Mucosa of rectum (tissue), 2 donors: Measurements from ENCODE around the gene KIF3B.
"Not testable (repeated sequence)": the region's sequence is repeated elsewhere in the genome, so short reads cannot be mapped to it uniquely, and the experiment has no call there.

Experiments used
- H3K27ac ChIP-seq, 2 donors: one replicate each; pipeline ENCODE4 v1.7.0; 2013; ENCODE audit warnings: inconsistent platforms in 2 of 2, low read depth in 2 of 2, low read length in 2 of 2
- H3K27me3 ChIP-seq, 2 donors: one replicate each; pipeline ENCODE4 v1.7.0; 2013; ENCODE audit warnings: low read length in 2 of 2; ENCODE audit not compliant: control insufficient read depth in 2 of 2, insufficient read depth in 2 of 2
- H3K36me3 ChIP-seq, 2 donors: one replicate each; pipeline ENCODE4 v1.7.0; 2013; ENCODE audit warnings: low read length in 2 of 2; ENCODE audit not compliant: control insufficient read depth in 2 of 2, insufficient read depth in 2 of 2
- H3K4me1 ChIP-seq, 2 donors: one replicate each; pipeline ENCODE4 v1.7.0; 2013; ENCODE audit warnings: low read length in 2 of 2, mild to moderate bottlenecking in 1 of 2; ENCODE audit not compliant: control insufficient read depth in 2 of 2, insufficient read depth in 2 of 2
- H3K4me3 ChIP-seq, 2 donors: one replicate each; pipeline ENCODE4 v1.7.0; 2013; ENCODE audit warnings: low read length in 2 of 2
- H3K9ac ChIP-seq, 2 donors: one replicate each; pipeline ENCODE4 v1.7.0; 2013; ENCODE audit warnings: low read length in 2 of 2, low read depth in 1 of 2, mild to moderate bottlenecking in 1 of 2
- H3K9me3 ChIP-seq, 2 donors: one replicate each; pipeline ENCODE4 v1.7.0; 2013; ENCODE audit warnings: low read length in 2 of 2; ENCODE audit not compliant: control insufficient read depth in 2 of 2
- donor health status: healthy.
- donor health status: Normal muscosa, but diverticular disease.

KIF3B gene

DNA sequence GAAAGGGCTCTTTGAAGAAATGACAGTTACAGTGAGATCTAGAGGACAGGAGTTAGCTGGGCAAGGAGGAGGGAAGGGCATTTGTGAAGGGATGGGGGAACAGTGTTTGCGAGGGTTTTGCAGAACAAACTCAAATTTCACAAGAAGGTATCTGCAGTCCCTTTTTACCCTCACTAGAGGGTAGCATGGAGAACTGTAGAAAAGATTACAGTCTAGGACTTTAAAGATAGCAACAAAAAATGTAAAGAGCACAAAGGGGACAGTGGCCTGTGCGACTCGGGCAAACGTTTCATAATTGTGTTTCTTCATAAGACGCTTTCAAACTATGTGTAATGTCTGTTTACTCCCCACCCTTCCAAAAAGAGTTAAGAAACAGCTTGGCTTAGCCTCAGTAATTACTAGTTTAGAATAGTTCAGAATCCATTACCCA, 59.5 kb downstream of the KIF3B start:
- Histone ChIP-seq H3K9me3 (no peaks in the 10 kb centered on the region), H3K4me1 (peaks cover 0 to 14% of the 10 kb centered on the region in 2 donors), H3K36me3 (peaks cover 2 to 4% of the 10 kb centered on the region in 2 donors), H3K9ac (no peak overlapping the region), H3K27me3 (no peaks in the 10 kb centered on the region), H3K27ac (no peak overlapping the region), H3K4me3 (no peak overlapping the region)

DNA sequence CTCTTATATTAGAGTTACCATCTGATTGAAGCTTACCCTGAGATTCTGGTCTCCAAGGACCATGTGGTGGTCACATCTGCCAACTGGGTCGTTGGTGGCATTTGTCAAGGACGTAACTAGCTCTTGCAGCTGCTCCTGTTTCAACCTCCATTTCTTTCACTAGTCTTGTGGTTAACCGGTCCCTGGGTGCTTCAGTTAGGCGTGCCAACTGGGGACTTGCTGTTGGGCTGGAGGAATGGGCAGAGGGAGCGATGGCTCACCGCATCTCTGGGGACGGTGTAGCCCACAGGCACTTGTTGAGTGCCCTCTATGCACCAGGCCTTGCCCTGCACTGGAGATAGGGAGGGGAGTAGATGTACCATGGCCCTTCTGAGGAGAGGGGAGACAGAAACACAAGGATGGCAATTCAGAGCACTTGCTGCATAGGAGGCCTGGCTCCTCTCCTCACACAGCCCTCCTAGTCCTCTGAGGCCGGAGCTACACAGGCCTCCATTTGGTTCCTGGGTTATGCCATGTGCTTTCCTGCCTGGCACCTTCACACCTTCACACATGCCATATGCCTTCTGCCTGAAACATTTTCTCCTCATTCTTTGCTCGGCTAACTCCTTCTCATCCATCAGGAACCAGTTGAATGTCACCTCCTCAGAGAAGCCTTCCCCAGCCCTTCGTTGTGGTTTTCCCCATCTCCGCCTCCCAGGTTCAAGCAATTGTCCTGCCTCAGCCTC, 60.6 kb downstream of the KIF3B start:
- no peak overlapping the region for H3K9ac ChIP-seq
- peaks cover 0 to 14% of the 10 kb centered on the region in 2 donors for H3K4me1 ChIP-seq
- H3K36me3 ChIP-seq: no peaks in the 10 kb centered on the region
- no peak overlapping the region for H3K27ac ChIP-seq
- no peaks in the 10 kb centered on the region for H3K9me3 ChIP-seq
- no peaks in the 10 kb centered on the region for H3K27me3 ChIP-seq
- H3K4me3 ChIP-seq: no peak overlapping the region

DNA sequence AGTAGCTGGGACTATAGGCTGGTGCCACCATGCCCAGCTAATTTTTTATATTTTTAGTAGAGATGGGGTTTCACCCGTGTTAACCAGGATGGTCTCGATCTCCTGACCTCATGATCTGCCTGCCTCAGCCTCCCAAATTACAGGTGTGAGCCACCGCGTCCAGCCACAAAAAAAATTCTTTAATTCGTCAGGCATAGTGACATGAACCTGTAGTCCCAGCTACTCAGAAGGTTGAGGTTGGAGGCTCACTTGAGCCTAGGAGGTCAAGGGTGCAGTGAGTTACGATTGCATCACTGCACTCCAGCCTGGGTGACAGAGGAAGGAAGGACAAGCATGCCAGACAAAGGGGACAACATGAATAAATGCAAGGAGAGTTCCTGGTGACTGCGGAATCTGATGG, 61.2 kb downstream of the KIF3B start:
- Histone ChIP-seq H3K36me3 (no peaks in the 10 kb centered on the region), H3K9me3 (no peaks in the 10 kb centered on the region), H3K27ac (no peak overlapping the region), H3K9ac (no peak overlapping the region), H3K4me3 (no peak overlapping the region), H3K27me3 (no peaks in the 10 kb centered on the region), H3K4me1 (peaks cover 0 to 14% of the 10 kb centered on the region in 2 donors)

DNA sequence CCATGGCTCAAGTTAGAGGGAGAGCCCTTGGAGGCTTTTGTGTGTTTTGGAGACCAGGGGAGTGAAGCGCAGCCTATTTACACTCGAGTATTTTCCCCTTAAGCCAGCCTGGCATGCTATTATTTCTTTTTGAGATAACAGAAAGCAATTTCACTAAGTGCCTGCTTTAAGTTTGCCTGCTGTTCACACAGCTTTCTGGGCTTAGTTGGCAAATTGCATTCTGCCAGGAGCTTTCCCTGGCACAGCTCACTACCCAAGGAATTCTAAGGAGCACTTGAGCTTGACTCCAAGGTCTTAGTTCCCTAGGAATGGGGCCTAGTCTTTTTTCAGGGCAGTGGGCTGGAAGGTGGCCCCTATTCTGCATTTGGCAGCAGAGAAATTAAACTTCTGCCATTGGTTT, 61.7 kb downstream of the KIF3B start:
- H3K4me1 ChIP-seq: peaks cover 0 to 9% of the 10 kb centered on the region in 2 donors
- no peaks in the 10 kb centered on the region for H3K27me3 ChIP-seq
- H3K9me3 ChIP-seq: no peaks in the 10 kb centered on the region
- H3K9ac ChIP-seq: no peak overlapping the region
- no peak overlapping the region for H3K27ac ChIP-seq
- no peaks in the 10 kb centered on the region for H3K36me3 ChIP-seq
- no peak overlapping the region for H3K4me3 ChIP-seq

DNA sequence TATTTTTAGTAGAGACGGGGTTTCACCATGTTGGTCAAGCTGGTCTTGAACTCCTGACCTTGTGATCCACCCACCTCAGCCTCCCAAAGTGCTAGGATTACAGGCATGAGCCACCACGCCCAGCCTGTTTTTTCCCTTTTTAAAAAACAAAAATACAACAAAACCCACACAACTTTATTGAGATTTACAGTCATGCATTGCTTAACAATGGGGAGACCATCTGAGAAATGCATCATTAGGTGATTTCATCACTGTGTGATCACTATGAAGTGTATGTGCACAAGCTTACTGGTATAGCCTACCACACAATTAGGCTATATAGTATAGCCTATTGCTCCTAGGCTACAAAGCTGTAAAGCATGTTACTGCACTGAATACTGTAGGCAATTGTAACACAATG, 63.6 kb downstream of the KIF3B start:
- H3K27ac ChIP-seq, H3K36me3 ChIP-seq, H3K4me1 ChIP-seq, H3K27me3 ChIP-seq, H3K9me3 ChIP-seq, H3K9ac ChIP-seq, H3K4me3 ChIP-seq: not testable (repeated sequence)

DNA sequence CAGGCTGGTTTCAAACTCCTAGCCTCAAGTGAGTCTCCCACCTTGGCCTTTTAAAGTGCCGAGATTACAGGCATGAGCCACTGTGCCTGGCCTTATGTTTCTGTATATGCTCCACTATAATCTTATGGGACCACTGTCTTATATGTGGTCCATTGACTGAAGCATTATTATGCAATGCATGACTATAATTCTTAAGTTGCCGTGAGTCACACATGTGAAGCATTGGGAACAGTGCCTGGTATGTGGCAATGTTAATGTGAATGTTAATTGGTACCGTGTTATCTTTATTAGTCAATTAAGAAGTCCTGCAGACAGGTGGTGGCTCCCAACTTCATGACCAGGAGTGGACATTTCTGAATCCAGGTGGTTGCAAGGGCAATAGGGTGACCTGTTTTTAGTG, 66.0 kb downstream of the KIF3B start:
- no peaks in the 10 kb centered on the region for H3K9me3 ChIP-seq
- no peak overlapping the region for H3K4me3 ChIP-seq
- no peak overlapping the region for H3K27ac ChIP-seq
- peaks cover 3 to 4% of the 10 kb centered on the region in 2 donors for H3K4me1 ChIP-seq
- no peaks in the 10 kb centered on the region for H3K36me3 ChIP-seq
- no peak overlapping the region for H3K9ac ChIP-seq
- no peaks in the 10 kb centered on the region for H3K27me3 ChIP-seq

DNA sequence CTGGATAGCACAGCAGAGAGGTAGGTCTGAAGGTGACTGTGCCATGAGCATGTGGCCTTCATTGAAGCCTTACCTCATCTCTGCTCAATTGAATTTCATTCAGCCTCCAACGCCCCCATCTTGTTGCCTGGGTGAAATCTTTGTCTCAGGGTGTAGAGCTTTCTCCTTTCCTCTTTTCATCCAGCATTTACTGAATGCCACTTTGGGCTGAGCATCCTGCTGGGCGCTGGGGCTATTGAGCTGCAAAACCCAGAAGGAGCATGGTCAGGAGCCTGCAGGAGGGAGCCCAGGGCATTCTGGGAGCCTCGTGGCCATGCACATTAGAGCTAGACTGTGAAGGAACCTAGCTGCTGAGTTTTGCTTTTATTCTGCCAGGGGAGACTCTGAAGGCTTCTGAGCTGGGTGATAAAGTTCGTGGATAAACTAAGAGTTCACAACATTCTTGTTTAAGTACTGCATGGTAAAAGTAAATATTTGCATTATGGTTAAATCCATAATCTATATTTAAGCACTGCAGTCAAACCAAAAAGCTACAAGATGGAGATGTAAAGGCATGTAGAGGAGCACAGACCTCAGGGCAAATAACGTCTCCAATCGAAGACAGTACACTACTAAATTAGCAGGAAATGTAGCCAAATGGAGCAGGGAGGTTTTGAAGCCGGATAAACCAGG, 67.5 kb downstream of the KIF3B start:
- no peak overlapping the region for H3K9ac ChIP-seq
- no peak overlapping the region for H3K27ac ChIP-seq
- no peak overlapping the region for H3K4me3 ChIP-seq
- peaks cover 3 to 4% of the 10 kb centered on the region in 2 donors for H3K4me1 ChIP-seq
- H3K36me3 ChIP-seq: no peaks in the 10 kb centered on the region
- no peaks in the 10 kb centered on the region for H3K9me3 ChIP-seq
- H3K27me3 ChIP-seq: no peaks in the 10 kb centered on the region

DNA sequence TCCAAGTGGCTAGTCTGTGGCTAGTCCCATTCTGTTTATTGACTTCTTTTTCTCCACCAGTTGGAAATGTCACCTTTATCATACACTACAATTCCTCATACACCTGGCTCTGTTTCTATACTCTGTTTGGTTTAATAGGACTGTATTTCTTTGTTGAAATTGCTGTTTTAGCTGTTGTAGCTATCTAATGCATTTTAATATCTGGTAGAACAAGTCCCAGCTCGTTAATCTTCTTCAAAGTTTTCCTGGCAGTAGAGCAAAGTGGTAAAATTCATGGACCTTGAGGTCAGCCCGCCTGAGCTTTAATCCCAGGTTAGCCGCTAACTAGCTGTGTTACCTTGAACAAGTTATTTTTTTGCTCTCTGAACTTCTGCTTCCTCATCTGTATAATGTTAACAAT, 70.8 kb downstream of the KIF3B start:
- Histone ChIP-seq H3K4me3 (no peak overlapping the region), H3K27me3 (no peaks in the 10 kb centered on the region), H3K4me1 (peaks cover 3 to 4% of the 10 kb centered on the region in 2 donors), H3K9ac (no peak overlapping the region), H3K36me3 (no peaks in the 10 kb centered on the region), H3K27ac (no peak overlapping the region), H3K9me3 (no peaks in the 10 kb centered on the region)

DNA sequence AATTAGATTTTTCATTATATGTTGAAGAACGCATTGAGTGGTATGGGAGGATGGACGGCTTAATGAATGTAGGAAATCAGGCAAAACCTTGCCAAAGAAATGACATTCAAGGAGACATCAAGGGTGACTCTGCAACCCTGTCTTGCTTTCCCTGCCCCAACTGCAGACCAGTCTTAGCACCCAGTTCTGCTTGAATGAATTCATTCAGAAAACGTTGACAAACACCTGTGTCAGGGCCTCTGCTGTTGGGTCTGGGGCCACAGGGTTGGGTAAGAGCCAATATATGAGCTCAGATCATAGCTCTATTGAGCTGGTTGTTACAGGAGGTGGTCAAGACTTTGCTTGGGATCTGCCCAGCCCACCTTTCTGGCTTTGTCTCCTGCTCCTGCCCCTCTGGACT, 73.0 kb downstream of the KIF3B start:
- Histone ChIP-seq H3K9ac (no peak overlapping the region), H3K4me3 (no peak overlapping the region), H3K36me3 (no peaks in the 10 kb centered on the region), H3K4me1 (no peaks in the 10 kb centered on the region), H3K27ac (no peak overlapping the region), H3K27me3 (no peaks in the 10 kb centered on the region), H3K9me3 (no peaks in the 10 kb centered on the region)

DNA sequence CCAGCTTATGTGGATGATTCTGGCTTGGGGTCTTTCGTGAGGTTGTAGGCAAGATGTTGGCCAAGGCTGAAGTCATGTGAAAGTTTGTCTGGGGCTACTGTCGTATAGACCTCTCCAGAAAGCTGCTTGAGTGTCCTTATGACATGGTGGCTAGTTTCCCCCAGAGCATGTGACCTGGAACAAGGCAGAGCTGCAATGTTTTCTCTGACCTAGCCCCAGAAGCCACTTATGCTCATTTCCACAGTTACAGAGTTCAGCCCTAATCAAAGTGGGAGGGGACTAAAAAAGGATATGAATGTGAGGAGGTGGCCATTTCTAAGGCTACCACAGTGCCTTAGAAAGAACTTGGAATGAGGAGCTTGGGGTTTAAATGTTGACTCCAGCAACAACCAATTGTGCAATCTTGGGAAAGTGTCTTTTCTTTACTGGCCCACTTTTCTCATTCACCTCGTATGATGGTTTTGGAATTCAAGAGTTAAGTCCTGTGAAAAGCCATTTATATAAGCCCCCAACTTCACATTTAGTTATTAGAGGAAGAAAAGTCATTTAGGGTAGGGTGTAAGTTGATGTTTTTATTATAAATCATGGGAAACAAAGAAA, 74.8 kb downstream of the KIF3B start:
- Histone ChIP-seq H3K4me3 (no peak overlapping the region), H3K27me3 (no peaks in the 10 kb centered on the region), H3K9ac (no peak overlapping the region), H3K4me1 (peaks cover 7 to 10% of the 10 kb centered on the region in 2 donors), H3K27ac (no peak overlapping the region), H3K36me3 (no peaks in the 10 kb centered on the region), H3K9me3 (no peaks in the 10 kb centered on the region)
